KOPT-K1 (cell line): Measurements from ENCODE around the gene OR2T10.
"Not testable (repeated sequence)": the region's sequence is repeated elsewhere in the genome, so short reads cannot be mapped to it uniquely, and the experiment has no call there.

ENCODE experiments used
- H3K27ac ChIP-seq: fragments of 200-600 bp; sonication (generic); 2 replicates; pipeline ENCODE4 v1.5.1; 2016; ENCODE audit warnings: antibody characterized with exemption, mild to moderate bottlenecking, low read depth, low read length; ENCODE audit not compliant: poor library complexity, severe bottlenecking
- H3K36me3 ChIP-seq: fragments of 200-600 bp; sonication (generic); 2 replicates; pipeline ENCODE4 v1.5.1; 2017; ENCODE audit warnings: antibody characterized with exemption, mild to moderate bottlenecking, low read length, moderate library complexity; ENCODE audit not compliant: insufficient read depth
- H3K9me3 ChIP-seq: fragments of 200-600 bp; sonication (generic); 2 replicates; pipeline ENCODE4 v1.5.1; 2017; ENCODE audit warnings: antibody characterized with exemption, low read length, mild to moderate bottlenecking; ENCODE audit not compliant: insufficient read depth, poor library complexity, severe bottlenecking

The OR2T10 gene

DNA sequence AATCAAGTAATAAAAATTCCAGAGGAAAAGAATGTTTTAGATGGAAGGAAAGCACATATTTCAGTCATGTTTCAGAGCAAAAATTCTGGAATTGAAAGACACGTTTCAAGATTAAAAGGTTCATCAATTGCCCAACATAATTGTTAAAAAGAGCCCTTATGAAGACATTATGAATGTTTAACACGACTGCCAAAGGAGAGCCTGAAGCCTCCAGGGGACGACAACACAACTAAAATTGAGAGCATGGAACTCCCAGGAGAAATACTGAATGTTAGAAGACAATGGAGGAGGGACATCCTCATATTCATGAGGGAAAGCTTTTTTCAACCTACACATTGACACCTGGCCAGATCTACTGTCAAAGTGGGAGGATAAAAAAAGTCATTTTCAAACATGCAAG lies 21.4 kb upstream of the OR2T10 start:
- H3K27ac ChIP-seq, result no peak overlapping the region

GRCh38 chr1:248618119-248618518 lies 20.6 kb upstream of the OR2T10 start:
- Histone ChIP-seq H3K27ac (no peak overlapping the region), H3K36me3 (no peaks in the 10 kb centered on the region), H3K9me3 (no peaks in the 10 kb centered on the region)

More for the DNA sequence above, 21.4 kb upstream of the OR2T10 start:
- H3K9me3 ChIP-seq, result no peaks in the 10 kb centered on the region
- H3K36me3 ChIP-seq, result no peaks in the 10 kb centered on the region

GRCh38 chr1:248613742-248614141 lies 16.2 kb upstream of the OR2T10 start:
- Histone ChIP-seq H3K27ac (no peak overlapping the region), H3K9me3 (no peaks in the 10 kb centered on the region), H3K36me3 (no peaks in the 10 kb centered on the region)

DNA sequence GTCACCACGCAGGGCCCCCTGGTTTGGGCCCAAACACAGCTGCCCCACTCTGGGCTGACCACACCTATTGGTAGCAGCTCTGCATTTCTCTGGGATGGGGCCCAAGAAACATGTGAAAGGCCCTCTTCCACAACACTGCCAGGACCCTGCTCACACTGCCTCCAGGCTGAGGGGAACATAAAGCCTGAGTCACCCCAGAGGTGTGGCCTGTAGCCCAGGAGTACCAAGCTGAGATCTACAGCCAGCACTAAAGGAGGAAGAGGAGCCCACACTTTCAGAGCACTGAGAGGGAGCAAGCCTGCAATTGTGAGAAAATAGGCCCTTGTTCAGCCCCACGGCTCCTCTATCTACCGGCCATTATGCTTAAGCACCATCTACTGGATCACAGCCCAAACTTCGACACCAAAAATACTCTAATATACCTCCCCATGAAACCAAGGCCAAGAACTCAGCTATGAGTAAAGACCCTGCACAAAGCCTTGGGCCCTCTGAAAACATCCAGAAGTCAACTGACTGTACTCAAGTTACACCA lies 14.4 kb upstream of the OR2T10 start:
- Histone ChIP-seq H3K9me3 (no peaks in the 10 kb centered on the region), H3K36me3 (no peaks in the 10 kb centered on the region), H3K27ac (no peak overlapping the region)

GRCh38 chr1:248610301-248610700 lies 12.8 kb upstream of the OR2T10 start:
- H3K36me3 ChIP-seq, result no peaks in the 10 kb centered on the region
- H3K9me3 ChIP-seq, result no peaks in the 10 kb centered on the region
- H3K27ac ChIP-seq, result no peak overlapping the region

DNA sequence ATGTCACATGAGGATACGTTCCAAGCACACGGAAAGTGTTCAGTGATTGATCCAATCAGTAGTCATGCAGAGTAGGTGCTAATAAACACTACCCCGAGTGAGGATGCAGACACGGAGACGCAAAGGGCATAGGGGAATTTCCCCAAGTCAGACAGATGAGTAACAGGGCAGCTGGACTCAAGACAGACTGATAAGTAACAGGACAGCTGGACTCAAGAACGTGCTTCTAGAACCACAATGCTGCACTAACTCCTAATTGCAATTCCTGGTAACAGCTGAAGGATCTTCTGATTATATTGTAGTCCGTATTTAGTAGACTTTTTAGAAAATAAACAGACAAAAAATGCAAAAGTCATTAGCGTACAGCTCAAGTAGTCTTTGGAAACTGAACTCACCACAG lies 1.9 kb upstream of the OR2T10 start:
- no peak overlapping the region for H3K27ac ChIP-seq
- no peaks in the 10 kb centered on the region for H3K9me3 ChIP-seq

GRCh38 chr1:248596615-248597014 lies 885 bp downstream of the OR2T10 start:
- H3K9me3 ChIP-seq, result no peaks in the 10 kb centered on the region
- H3K27ac ChIP-seq, result no peak overlapping the region
- no peaks in the 10 kb centered on the region for H3K36me3 ChIP-seq

More for the DNA sequence above, 1.9 kb upstream of the OR2T10 start:
- no peaks in the 10 kb centered on the region for H3K36me3 ChIP-seq

GRCh38 chr1:248593226-248593625 lies 4.3 kb downstream of the OR2T10 start:
- Histone ChIP-seq H3K9me3 (no peaks in the 10 kb centered on the region), H3K27ac (no peak overlapping the region), H3K36me3 (no peaks in the 10 kb centered on the region)

DNA sequence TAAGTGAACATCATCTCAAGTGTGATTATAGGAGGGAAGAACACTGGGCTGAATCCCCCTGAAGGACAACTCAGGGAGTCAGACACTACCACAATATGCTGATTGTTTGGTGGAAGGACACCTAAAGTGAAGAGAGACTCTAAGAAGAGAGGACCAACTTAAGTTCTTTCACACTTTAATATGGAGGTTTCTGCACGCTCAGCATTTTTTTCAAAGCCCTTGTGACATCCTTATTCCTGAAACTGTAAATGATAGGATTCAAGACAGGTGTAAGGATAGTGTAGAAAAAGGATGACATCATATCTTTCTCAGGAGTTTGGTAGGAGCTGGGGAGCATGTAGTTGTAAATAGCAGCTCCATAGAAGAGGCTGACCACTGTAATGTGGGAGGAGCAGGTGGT lies 4.8 kb downstream of the OR2T10 start:
- Histone ChIP-seq H3K9me3 (no peaks in the 10 kb centered on the region), H3K27ac (no peak overlapping the region), H3K36me3 (no peaks in the 10 kb centered on the region)

GRCh38 chr1:248590055-248590454 lies 7.4 kb downstream of the OR2T10 start:
- Histone ChIP-seq H3K9me3 (no peaks in the 10 kb centered on the region), H3K27ac (no peak overlapping the region), H3K36me3 (no peaks in the 10 kb centered on the region)

GRCh38 chr1:248589334-248589733 lies 8.2 kb downstream of the OR2T10 start:
- Histone ChIP-seq H3K9me3 (no peaks in the 10 kb centered on the region), H3K27ac (no peak overlapping the region), H3K36me3 (no peaks in the 10 kb centered on the region)

DNA sequence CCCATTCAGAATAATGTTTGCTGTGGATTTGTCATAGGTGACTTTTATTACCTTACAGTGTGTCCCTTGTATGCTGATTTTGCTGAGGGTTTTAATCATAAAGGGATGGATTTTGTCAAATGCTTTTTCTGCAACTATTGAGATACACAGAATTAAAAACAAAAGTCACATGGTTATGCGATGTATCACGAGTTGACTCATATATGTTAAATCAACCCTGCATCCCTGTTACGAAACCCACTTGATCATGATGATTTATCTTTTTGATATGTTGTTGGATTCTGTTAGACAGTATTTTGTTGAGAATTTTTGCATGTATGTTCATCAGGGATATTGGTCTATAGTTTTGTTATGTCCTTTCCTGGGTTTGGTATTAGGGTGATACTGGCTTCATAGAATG lies 12.2 kb downstream of the OR2T10 start:
- H3K27ac ChIP-seq, result no peak overlapping the region
- no peaks in the 10 kb centered on the region for H3K36me3 ChIP-seq
- no peaks in the 10 kb centered on the region for H3K9me3 ChIP-seq

DNA sequence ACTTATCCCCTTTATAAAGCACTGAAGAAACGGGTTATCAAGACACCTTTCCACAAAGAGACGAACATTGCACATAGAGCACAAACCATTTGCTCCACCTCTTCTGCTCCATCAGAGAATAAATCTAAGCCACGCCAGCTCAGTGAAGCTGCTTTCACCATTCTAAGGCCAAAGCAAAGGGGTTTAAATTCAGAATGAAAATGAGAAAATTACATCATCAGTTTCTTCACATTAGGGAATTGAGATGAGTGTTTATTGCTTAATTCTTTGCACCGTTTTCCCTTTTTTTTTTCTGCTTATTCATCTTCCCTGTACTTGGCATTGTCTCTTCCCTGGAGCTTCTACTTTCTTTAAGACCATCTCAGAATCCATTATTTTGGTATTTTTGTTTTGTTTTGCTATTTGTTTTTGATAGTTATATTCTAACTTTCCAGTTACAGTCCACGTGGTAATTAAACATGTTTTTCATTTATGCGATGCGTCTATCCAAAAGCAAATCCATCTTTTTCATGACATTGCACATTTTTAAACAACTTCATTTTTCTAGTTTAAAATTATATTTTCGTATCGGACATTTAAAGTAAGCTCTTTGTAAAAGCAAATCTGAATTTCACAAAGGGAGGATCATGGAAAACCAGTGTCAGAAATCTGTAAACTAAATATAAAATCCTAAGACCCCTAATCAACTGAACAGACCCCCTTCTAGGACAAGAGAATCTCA lies 21.1 kb downstream of the OR2T10 start:
- no peaks in the 10 kb centered on the region for H3K9me3 ChIP-seq
- no peaks in the 10 kb centered on the region for H3K36me3 ChIP-seq
- no peak overlapping the region for H3K27ac ChIP-seq

- not testable (repeated sequence) for H3K9me3 ChIP-seq, H3K27ac ChIP-seq, H3K36me3 ChIP-seq
Observed at GRCh38 chr1:248574657-248575056, 22.8 kb downstream of the OR2T10 start, which contains the start of gene OR2T34. Gene OR2T34, minus strand, starts transcription at chr1:248574757. Its CDS starts 0 bp downstream, at chr1:248574757.

- not testable (repeated sequence) for H3K9me3 ChIP-seq, H3K36me3 ChIP-seq
Observed at GRCh38 chr1:248573856-248574255, 23.6 kb downstream of the OR2T10 start.

DNA sequence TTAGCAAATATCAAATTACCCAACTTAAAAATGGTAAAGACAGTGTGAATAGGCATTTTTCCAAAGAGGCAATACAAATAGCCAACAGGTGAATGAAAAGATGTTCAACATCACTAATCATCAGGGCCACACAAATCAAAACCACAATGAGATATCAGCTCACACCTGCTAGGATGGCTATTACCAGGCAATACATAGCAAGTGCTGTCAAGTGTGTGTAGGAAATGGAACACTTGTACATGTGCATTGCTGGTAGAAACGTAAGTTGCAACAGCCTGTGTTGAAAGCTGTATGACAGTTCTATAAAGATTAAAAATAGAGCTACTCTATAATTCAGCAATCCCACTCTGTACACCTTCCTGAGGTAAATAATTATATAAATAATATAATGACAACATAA lies 25.5 kb downstream of the OR2T10 start:
- not testable (repeated sequence) for H3K36me3 ChIP-seq, H3K27ac ChIP-seq, H3K9me3 ChIP-seq

More at GRCh38 chr1:248573856-248574255, 23.6 kb downstream of the OR2T10 start:
- not testable (repeated sequence) for H3K27ac ChIP-seq
